ENCODE data around the gene SLC25A26.

SLC25A26 gene

DNA sequence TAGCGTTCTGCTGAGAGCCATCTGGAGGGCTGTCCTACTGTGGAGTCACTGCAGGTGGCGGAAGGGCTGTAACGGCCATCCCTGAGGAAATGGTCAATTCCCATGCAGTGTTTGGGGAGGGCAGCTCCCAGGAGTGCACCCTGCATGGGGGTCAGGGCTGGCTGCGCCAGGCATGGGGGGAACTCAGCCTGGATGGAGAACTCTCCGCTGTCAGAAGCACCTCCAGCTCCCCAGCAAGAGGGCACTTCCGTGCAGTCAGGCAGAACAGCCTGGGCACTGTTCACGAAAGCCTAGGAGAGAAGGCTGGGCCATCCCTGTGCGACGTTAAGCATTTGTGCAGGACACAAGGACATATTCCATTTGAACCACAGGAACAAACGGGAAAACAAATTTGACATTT, 174.8 kb downstream of the SLC25A26 start:
- H3K4me3 ChIP-seq (ENCODE audit: control insufficient read depth, low read depth, low read length) = no peak overlapping the region
- no peak for DNase-seq (ENCODE audit: low read depth)
- TF ChIP-seq CTCF (IDR thresholded peaks at IDR 0.05; ENCODE audit: control insufficient read depth, insufficient read depth, low read depth, low read length, missing control alignments) = no peak

GRCh38 chr3:66396161-66396760, 175.5 kb downstream of the SLC25A26 start:
- no peak overlapping the region for H3K4me3 ChIP-seq (ENCODE audit: control insufficient read depth, low read depth, low read length)
- TF ChIP-seq CTCF (IDR thresholded peaks at IDR 0.05; ENCODE audit: control insufficient read depth, insufficient read depth, low read depth, low read length, missing control alignments) = no peak
- DNase-seq (ENCODE audit: low read depth) = no peak

GRCh38 chr3:66396888-66397287, 176.1 kb downstream of the SLC25A26 start:
- DNase-seq (ENCODE audit: low read depth) = no peak
- H3K4me3 ChIP-seq (ENCODE audit: control insufficient read depth, low read depth, low read length) = no peak overlapping the region
- TF ChIP-seq CTCF (IDR thresholded peaks at IDR 0.05; ENCODE audit: control insufficient read depth, insufficient read depth, low read depth, low read length, missing control alignments) = no peak

DNA sequence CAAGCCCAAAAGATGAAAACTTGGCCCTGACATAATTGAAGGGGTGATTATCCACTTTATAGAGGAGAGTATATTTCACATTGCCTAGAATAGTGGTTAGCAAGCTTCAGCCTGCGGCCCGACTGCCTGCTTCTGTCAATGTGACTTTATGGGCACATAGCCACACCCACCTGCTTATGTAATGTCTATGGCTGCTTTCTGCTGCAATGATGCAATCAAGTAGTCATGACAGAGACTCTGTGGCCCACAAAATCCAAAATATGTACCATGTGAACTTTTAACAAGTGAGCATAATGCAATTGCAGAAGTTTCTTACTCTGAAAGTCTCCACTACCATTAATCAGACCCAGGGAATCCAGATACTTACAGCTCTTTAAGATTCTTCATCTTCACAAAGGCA, 176.9 kb downstream of the SLC25A26 start:
- peak; percentile 50 for DNase-seq (ENCODE audit: low read depth)
- no peak for TF ChIP-seq CTCF (IDR thresholded peaks at IDR 0.05; ENCODE audit: control insufficient read depth, insufficient read depth, low read depth, low read length, missing control alignments)
- no peak overlapping the region for H3K4me3 ChIP-seq (ENCODE audit: control insufficient read depth, low read depth, low read length)

- H3K4me3 ChIP-seq (ENCODE audit: control insufficient read depth, low read depth, low read length) = no peak overlapping the region
- TF ChIP-seq CTCF (IDR thresholded peaks at IDR 0.05; ENCODE audit: control insufficient read depth, insufficient read depth, low read depth, low read length, missing control alignments) = no peak
- no peak for DNase-seq (ENCODE audit: low read depth)
These were observed 177.6 kb downstream of the SLC25A26 start for GRCh38 chr3:66398228-66399025.

GRCh38 chr3:66399529-66400232, 178.9 kb downstream of the SLC25A26 start:
- H3K4me3 ChIP-seq (ENCODE audit: control insufficient read depth, low read depth, low read length) = no peak overlapping the region
- no peak for TF ChIP-seq CTCF (IDR thresholded peaks at IDR 0.05; ENCODE audit: control insufficient read depth, insufficient read depth, low read depth, low read length, missing control alignments)
- DNase-seq (ENCODE audit: low read depth) = no peak

Measured in AG09309 (cell line).